Fibroblast of villous mesenchyme (primary cell): Measurements from ENCODE around the gene ASAP3. TPM values are rescaled to one million over a fixed set of nuclear protein-coding genes. Genes with fewer than 3 reads are reported as not detected.

Experiments used
- DNase-seq: peaks from one replicate; pipeline ENCODE4 v3.0.0-alpha.2; 2010; ENCODE audit warnings: low read depth
- H3K4me3 ChIP-seq: 2 replicates; pipeline ENCODE4 v1.5.1; 2011; ENCODE audit warnings: low read depth, mild to moderate bottlenecking, low read length
- total RNA-seq: library from RNA; depleted of rRNA; stranded (reverse); fragments of >200 nt; gene quantifications from 2 replicates; pipeline ENCODE4 v1.2.3, GENCODE V29; 2012
- TF ChIP-seq, protein P1 (sequence below): IDR thresholded peaks from 2 replicates; pipeline ENCODE4 v1.5.1; 2012; ENCODE audit warnings: low read depth, mild to moderate bottlenecking, low read length; ENCODE audit not compliant: insufficient read depth

Gene ASAP3
- total RNA-seq, 1 donor: 35.0 TPM

DNA sequence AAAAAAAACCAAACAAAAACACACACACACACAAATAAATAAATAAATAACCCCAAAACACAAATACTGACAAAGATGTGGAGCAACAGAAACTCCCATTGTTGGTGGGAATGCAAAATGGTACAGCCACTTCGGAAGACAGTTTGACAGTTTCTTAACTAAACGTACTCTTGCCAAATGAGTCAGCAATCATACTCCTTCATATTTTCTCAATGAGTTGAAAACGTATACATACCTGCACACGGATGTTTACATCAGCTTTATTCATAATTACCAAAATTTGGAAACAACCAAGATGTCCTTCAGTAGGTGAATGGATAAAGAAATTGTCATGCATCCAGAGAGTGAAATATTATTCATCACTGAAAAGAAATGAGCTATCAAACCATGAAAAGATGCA is 23.5 kb downstream of the ASAP3 start:
- H3K4me3 ChIP-seq: no peak overlapping the region
- TF ChIP-seq, protein P1, sequence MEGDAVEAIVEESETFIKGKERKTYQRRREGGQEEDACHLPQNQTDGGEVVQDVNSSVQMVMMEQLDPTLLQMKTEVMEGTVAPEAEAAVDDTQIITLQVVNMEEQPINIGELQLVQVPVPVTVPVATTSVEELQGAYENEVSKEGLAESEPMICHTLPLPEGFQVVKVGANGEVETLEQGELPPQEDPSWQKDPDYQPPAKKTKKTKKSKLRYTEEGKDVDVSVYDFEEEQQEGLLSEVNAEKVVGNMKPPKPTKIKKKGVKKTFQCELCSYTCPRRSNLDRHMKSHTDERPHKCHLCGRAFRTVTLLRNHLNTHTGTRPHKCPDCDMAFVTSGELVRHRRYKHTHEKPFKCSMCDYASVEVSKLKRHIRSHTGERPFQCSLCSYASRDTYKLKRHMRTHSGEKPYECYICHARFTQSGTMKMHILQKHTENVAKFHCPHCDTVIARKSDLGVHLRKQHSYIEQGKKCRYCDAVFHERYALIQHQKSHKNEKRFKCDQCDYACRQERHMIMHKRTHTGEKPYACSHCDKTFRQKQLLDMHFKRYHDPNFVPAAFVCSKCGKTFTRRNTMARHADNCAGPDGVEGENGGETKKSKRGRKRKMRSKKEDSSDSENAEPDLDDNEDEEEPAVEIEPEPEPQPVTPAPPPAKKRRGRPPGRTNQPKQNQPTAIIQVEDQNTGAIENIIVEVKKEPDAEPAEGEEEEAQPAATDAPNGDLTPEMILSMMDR: no peak
- DNase-seq: no peak

DNA sequence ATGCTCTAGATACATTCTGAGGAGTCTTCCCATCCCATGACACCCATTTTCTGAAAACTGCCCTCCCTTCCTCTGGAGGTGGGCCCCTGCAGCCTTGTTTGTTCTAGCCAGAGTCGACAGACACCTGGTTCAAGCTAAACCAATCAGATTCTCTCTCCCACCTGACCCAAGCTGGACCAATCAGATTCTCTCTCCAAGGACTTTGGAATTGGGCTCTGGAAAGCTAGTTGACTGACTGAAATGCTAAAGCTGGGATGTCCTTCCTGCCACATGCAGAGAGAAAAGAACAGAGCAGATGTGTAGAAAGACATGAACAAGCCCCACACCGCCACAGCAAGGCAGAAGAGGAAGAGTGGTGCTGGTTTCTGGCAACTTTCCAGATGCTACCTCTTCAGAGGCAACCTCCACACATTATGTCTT is 24.6 kb downstream of the ASAP3 start:
- TF ChIP-seq, protein P1: no peak
- no peak overlapping the region for H3K4me3 ChIP-seq
- DNase-seq: no peak

DNA sequence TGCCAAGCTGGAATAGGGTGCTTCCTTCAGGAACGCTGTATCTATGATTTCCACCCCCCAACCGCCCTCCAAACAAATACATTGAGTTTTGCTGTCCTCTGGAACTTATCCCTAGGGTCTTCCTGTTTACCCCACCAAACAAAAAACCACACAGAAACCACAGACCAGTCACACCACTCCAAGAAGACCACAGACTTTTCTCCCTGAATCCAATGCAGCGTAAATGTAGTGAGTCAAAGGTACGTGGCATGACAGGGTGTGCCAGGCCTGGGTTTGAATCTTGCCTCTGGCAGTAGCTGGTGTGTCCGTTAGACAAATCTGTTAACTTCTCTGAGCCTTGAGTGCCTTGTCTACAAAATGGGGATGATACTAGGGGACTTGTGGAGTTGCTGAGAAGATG is 27.8 kb downstream of the ASAP3 start:
- TF ChIP-seq, protein P1: no peak
- DNase-seq: no peak
- H3K4me3 ChIP-seq: no peak overlapping the region

- TF ChIP-seq, protein P1: no peak
- no peak for DNase-seq
- H3K4me3 ChIP-seq: no peak overlapping the region
Observed at GRCh38 chr1:23453455-23454000, 30.5 kb downstream of the ASAP3 start.

- peak; percentile 33 for DNase-seq
Observed at GRCh38 chr1:23452011-23452411, 32.0 kb downstream of the ASAP3 start.

GRCh38 chr1:23451441-23451840 is 32.5 kb downstream of the ASAP3 start:
- H3K4me3 ChIP-seq: no peak overlapping the region
- TF ChIP-seq, protein P1: no peak
- no peak for DNase-seq

More at GRCh38 chr1:23452011-23452411, 32.0 kb downstream of the ASAP3 start:
- TF ChIP-seq, protein P1: no peak
- H3K4me3 ChIP-seq: no peak overlapping the region

DNA sequence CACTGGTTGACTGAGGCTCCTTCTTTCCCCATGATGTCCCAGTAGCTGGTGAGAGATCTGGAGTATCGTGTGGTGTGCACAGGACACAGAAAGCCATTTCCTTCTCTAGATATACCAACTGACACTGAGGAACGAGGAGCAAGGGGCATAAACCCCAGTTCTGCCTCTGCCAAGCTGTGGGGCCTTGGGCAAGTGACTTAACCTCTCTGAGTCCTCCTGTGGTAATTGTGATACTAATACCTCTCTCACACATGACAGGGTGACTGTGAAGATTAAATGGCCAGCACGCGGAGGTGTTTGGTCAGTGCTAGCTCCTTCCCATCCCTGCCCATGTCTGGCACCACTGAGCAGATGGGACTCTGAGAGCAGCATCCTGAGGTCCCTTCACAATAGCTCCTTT is 33.1 kb downstream of the ASAP3 start:
- no peak for DNase-seq
- H3K4me3 ChIP-seq: no peak overlapping the region
- TF ChIP-seq, protein P1: no peak
